Thyroid gland (tissue), 4 donors: ENCODE measurements around the gene SIX5.

ENCODE experiments used
- POLR2A ChIP-seq, 2 donors: fragments of 450-650 bp; IDR thresholded peaks; one replicate each; pipeline ENCODE4 v1.6.1; 2017; ENCODE audit warnings: antibody characterized with exemption in 2 of 2, mild to moderate bottlenecking in 2 of 2, moderate library complexity in 1 of 2
- TF ChIP-seq, protein P1 (sequence below), 6 experiments: fragments of 200-600 bp in 3 of 6; fragments of 450-650 bp in 3 of 6; sonication (generic) in 3 of 6; IDR thresholded peaks; one replicate each; pipeline ENCODE4 v1.5.1; 2016 to 2019; ENCODE audit warnings: antibody characterized with exemption in 6 of 6, mild to moderate bottlenecking in 2 of 6, inconsistent platforms in 1 of 6, moderate library complexity in 1 of 6

DNA sequence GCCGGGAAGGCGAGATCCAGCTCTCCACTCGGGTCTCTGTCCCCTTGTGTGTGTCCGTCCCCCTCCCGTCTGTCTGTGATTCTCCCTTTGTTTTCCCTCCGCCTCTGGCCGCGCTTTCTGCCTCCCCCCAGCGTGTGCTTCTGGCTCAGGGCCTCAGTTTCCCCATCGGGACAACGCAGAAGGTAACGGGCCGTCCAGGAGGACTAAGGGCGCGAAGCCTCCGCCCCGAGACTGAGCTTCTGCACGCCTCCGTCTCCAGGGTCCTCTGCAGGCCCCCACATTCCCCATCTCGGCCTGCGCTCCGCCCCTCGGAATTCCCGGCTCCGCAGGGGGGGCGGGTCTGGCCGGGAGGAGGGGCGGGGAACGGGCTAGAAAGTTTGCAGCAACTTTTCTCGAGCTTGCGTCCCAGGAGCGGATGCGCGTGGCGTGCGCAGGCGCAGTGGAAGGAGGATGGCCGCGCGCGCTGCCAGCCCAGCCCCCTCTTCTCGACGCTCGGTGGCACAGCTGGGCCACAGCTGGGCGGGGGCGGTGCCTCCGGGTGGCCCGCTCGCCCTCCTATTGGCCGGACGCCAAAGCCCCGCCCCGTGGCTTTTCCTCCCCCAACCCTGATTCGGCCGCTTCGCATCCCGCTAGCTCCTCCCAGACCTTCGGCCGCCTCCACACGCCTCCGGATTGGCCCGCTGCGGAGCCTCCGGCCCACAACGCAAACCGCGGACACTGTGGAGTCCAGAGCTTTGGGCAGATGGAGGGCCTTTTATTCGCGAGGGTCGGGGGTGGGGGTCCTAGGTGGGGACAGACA, at the start of gene SIX5:
- TF ChIP-seq, protein P1, sequence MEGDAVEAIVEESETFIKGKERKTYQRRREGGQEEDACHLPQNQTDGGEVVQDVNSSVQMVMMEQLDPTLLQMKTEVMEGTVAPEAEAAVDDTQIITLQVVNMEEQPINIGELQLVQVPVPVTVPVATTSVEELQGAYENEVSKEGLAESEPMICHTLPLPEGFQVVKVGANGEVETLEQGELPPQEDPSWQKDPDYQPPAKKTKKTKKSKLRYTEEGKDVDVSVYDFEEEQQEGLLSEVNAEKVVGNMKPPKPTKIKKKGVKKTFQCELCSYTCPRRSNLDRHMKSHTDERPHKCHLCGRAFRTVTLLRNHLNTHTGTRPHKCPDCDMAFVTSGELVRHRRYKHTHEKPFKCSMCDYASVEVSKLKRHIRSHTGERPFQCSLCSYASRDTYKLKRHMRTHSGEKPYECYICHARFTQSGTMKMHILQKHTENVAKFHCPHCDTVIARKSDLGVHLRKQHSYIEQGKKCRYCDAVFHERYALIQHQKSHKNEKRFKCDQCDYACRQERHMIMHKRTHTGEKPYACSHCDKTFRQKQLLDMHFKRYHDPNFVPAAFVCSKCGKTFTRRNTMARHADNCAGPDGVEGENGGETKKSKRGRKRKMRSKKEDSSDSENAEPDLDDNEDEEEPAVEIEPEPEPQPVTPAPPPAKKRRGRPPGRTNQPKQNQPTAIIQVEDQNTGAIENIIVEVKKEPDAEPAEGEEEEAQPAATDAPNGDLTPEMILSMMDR (IDR thresholded peaks at IDR 0.05), result no peak
- peak; percentile 92 to 94 for TF ChIP-seq POLR2A (IDR thresholded peaks at IDR 0.05)
